Lower lobe of right lung (tissue), 2 donors: ENCODE results near the gene THSD4. TPM values are rescaled to one million over a fixed set of nuclear protein-coding genes. Genes with fewer than 3 reads are reported as not detected.

Experiments used
- ATAC-seq, 2 donors: fragments of 200-7000 bp; cut with Tn5 transposase; one replicate each; pipeline ENCODE4 v1.9.1; 2020 to 2022; ENCODE audit warnings: mild to moderate bottlenecking in 2 of 2, moderate library complexity in 2 of 2
- DNase-seq: peaks from one replicate; pipeline ENCODE4 v3.0.0-alpha.2; 2020
- H3K27ac ChIP-seq: fragments of 200-600 bp; one replicate; pipeline ENCODE4 v1.8.0; 2022
- H3K27me3 ChIP-seq: fragments of 200-600 bp; one replicate; pipeline ENCODE4 v1.8.0; 2022; ENCODE audit warnings: low read depth
- H3K36me3 ChIP-seq: fragments of 200-600 bp; one replicate; pipeline ENCODE4 v1.8.0; 2022; ENCODE audit warnings: mild to moderate bottlenecking
- H3K4me1 ChIP-seq: fragments of 200-600 bp; one replicate; pipeline ENCODE4 v1.8.0; 2022
- H3K4me3 ChIP-seq: fragments of 200-600 bp; one replicate; pipeline ENCODE4 v1.8.0; 2022; ENCODE audit warnings: mild to moderate bottlenecking
- H3K9me3 ChIP-seq: fragments of 200-600 bp; one replicate; pipeline ENCODE4 v1.8.0; 2022
- intact Hi-C: fragments of 100-400 bp; cut with DNase I; formaldehyde crosslinking; loops from one replicate; pipeline ENCODE4 v1.11.0; 2022
- total RNA-seq: library from RNA; stranded (reverse); fragmentation: NEBNext Ultra II Directional; extraction: Animal tissue kit (Norgen Biotek cat#: 25700); gene quantifications from one replicate; pipeline ENCODE4 v1.2.1, GENCODE V29; 2021
- TF ChIP-seq, protein P1 (sequence below): fragments of 200-600 bp; IDR thresholded peaks from one replicate; pipeline ENCODE4 v1.8.0; 2022; ENCODE audit warnings: antibody characterized with exemption, mild to moderate bottlenecking
- donor health status: DM: no; HTN: yes; CAD: no; lungs with severe emphysema.

THSD4 gene
- total RNA-seq, 1 donor from 2014 or later, result 18.2 TPM

DNA sequence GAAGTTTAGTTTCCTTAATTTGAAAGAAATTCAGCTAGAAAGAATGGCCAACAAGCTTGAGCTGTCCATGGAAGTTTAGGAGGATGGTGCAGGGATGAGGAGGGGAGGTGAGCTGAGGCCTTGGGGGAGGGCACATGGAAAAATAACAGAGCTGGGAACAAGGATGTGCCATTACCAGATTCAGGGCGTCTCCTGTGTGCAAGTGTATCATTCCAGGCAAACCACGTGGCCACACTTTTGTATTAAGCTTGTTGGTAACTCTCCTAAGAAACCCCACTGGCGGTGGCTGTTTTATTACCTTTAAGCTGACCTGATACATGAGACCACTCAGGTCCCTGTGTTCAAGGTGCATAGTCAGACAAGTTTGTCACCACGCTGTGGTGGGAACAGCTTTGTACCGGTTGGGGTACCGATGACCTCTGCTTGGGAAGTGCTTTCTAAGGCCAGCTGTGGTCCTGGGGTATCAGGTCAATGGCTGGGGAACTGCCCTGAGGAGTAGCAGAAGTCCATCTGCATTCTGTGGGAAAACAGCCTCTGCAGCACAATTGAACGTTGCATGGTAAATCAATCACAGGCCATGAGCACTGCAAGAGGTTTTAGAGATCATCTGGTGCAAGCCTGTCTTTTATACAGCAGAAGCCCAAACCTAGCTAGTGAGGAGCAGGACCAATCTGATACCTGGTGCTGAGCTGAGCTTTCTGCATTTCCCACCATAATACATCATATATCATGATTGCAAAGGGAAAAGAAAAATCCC is 235.5 kb downstream of the THSD4 start:
- DNase-seq, result no peak
- ATAC-seq, result no peak
- H3K27ac ChIP-seq, result no peak overlapping the region
- H3K36me3 ChIP-seq, result no peaks in the 10 kb centered on the region
- TF ChIP-seq, protein P1, sequence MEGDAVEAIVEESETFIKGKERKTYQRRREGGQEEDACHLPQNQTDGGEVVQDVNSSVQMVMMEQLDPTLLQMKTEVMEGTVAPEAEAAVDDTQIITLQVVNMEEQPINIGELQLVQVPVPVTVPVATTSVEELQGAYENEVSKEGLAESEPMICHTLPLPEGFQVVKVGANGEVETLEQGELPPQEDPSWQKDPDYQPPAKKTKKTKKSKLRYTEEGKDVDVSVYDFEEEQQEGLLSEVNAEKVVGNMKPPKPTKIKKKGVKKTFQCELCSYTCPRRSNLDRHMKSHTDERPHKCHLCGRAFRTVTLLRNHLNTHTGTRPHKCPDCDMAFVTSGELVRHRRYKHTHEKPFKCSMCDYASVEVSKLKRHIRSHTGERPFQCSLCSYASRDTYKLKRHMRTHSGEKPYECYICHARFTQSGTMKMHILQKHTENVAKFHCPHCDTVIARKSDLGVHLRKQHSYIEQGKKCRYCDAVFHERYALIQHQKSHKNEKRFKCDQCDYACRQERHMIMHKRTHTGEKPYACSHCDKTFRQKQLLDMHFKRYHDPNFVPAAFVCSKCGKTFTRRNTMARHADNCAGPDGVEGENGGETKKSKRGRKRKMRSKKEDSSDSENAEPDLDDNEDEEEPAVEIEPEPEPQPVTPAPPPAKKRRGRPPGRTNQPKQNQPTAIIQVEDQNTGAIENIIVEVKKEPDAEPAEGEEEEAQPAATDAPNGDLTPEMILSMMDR, result no peak
- no peaks in the 10 kb centered on the region for H3K27me3 ChIP-seq
- H3K4me3 ChIP-seq, result no peak overlapping the region
- intact Hi-C loops, result no loop called here
- no peaks in the 10 kb centered on the region for H3K9me3 ChIP-seq
- H3K4me1 ChIP-seq, result no peaks in the 10 kb centered on the region

DNA sequence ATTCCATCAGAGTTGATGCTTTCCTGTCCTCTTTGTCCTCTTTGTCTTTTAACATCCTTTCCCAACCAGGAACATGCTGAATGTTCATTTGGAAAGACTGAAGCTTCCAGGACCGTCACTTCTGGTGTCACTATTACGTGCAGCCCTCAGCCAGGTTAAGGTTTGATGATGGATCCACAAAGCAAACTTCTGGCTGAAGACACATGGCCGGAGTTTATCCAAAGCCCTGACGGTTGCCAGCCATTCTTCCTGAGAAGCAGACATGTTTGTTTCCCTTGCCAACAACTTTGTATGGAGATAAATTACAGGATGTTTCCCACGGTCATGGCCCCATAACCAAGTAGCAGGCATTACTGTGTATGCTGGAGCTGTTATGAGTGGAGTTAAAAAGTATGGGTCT is 236.9 kb downstream of the THSD4 start:
- no peak overlapping the region for H3K4me3 ChIP-seq
- no peak overlapping the region for H3K27ac ChIP-seq
- no peak for ATAC-seq
- DNase-seq, result no peak
- TF ChIP-seq, protein P1, result no peak
- H3K9me3 ChIP-seq, result no peaks in the 10 kb centered on the region
- intact Hi-C loops, result no loop called here
- H3K27me3 ChIP-seq, result no peaks in the 10 kb centered on the region
- no peaks in the 10 kb centered on the region for H3K36me3 ChIP-seq
- H3K4me1 ChIP-seq, result peaks cover 4% of the 10 kb centered on the region

DNA sequence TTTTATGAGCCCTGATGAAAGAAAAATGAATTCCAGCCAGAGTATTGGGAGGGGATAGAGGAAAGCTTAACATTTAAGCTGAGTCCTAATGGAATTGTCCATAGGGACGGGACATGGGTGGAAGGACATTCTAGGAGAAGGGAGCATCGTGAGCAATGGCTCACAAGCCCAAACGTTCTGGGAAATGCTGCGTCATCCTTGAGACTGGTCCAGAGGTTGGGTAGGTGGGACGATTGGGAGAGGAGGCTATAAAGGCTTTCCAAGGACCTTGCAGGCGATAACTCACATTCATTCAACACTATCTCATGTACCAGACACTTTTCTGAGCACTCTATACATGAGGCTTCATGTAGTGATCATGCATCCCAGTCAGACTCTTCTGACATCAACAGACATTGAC is 237.5 kb downstream of the THSD4 start:
- no peak for ATAC-seq
- intact Hi-C loops, result no loop called here
- H3K27ac ChIP-seq, result no peak overlapping the region

DNA sequence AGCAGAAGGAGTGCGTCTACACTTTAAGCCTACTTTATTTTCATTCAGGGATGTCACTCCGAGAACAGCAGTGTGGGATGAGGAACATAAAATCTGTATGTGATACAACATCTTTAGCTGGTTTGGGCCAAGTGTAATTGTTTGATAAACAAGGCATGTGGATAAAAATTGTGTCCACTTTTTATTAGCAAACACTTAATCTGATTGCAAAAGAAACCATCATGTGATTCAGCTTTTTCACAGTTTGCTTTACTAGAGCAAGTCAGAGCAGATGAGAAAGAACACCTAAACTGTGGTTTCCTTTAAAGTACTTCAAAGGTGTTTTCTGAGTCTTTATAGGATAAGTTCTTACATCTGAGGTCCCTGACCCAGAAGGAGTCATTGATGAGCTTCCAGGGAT is 237.9 kb downstream of the THSD4 start:
- TF ChIP-seq, protein P1, result no peak
- intact Hi-C loops, result no loop called here
- Histone ChIP-seq H3K27ac (no peak overlapping the region), H3K4me1 (peaks cover 13% of the 10 kb centered on the region), H3K36me3 (no peaks in the 10 kb centered on the region), H3K4me3 (no peak overlapping the region), H3K27me3 (no peaks in the 10 kb centered on the region), H3K9me3 (no peaks in the 10 kb centered on the region)
- DNase-seq (no peak), ATAC-seq (no peak)

More for the DNA sequence above, 237.5 kb downstream of the THSD4 start:
- Histone ChIP-seq H3K4me3 (no peak overlapping the region), H3K4me1 (peaks cover 10% of the 10 kb centered on the region), H3K9me3 (no peaks in the 10 kb centered on the region), H3K36me3 (no peaks in the 10 kb centered on the region), H3K27me3 (no peaks in the 10 kb centered on the region)
- TF ChIP-seq, protein P1, result no peak
- DNase-seq, result no peak

- H3K4me3 ChIP-seq, result no peak overlapping the region
- H3K27me3 ChIP-seq, result no peaks in the 10 kb centered on the region
- no peak overlapping the region for H3K27ac ChIP-seq
- ATAC-seq, result no peak
- TF ChIP-seq, protein P1, result no peak
- intact Hi-C loops, result no loop called here
- peaks cover 13% of the 10 kb centered on the region for H3K4me1 ChIP-seq
- DNase-seq, result no peak
- no peaks in the 10 kb centered on the region for H3K36me3 ChIP-seq
- no peaks in the 10 kb centered on the region for H3K9me3 ChIP-seq
These were observed 240.0 kb downstream of the THSD4 start for GRCh38 chr15:71355268-71355667.
